Fibroblast of skin of right quadriceps (primary cell): ENCODE data around the gene MBTD1.
"Not testable (repeated sequence)": the region's sequence is repeated elsewhere in the genome, so short reads cannot be mapped to it uniquely, and the experiment has no call there.

ENCODE experiments used
- DNase-seq: peaks from one replicate; pipeline ENCODE4 v3.0.0-alpha.2; 2013

MBTD1 gene

DNA sequence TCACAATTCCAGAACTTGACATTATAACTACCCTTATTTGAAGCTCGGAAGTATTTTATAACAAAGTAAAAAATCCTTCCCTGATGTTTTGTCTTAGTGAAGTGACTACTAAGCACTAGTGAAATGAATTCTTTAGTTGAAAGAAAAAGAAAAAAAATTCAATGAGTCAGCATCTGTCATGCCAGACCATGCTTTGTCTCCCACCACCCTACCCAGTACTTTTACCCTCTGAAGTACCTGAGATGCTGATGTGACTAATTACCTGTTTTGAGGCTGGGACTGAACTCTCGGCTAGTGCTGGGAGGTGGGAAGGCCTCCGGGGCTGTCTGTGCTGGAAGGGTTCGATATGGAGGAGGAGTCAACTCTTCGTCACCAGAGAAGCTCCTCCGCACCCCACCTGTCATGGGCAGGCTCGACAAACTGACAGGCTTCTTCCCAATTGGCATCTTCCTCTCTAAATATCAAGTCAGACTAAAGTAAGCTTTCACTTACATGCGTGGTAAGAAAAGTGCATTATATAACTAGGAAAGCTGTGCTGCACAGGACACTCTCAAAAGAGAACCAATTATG is 74.0 kb downstream of the MBTD1 start:
- DNase-seq = no peak

DNA sequence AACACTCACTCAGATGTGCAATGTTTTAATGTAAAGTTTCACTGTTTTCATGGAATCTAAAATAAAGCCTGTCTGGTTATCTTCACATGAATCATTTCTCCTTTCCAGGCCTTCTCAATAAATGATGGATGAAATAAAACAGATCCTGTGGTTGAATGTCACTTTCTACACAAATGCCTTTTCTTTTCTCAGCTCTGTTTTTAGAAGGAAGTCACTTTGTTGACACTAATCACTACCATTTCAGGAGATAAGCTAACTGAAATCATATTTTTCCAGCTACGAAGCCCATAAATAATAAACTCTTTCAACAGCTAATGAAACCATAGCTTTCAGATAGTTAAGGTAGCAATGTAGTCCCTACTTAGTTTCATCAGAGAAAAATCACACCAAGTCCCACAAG is 75.7 kb downstream of the MBTD1 start:
- DNase-seq = no peak

DNA sequence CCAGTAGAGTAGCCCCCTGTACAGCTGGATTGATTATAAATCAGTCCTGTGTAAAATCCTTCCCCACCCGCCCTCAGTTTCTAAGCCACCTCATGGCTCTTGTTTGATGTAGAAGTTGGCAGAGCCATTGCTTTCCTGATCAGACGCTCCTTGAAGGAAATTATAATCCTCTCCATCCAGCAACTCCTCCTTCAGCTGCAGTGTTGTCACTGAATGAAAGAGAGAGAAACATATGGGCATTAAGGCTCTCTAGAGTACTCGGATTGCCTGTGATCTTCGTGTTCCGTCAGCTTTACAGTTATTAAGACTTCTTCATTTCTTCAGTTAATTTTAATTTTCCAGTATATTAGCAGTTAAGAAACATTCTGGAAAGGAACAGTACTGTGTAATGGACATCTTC is 79.4 kb downstream of the MBTD1 start:
- no peak for DNase-seq

DNA sequence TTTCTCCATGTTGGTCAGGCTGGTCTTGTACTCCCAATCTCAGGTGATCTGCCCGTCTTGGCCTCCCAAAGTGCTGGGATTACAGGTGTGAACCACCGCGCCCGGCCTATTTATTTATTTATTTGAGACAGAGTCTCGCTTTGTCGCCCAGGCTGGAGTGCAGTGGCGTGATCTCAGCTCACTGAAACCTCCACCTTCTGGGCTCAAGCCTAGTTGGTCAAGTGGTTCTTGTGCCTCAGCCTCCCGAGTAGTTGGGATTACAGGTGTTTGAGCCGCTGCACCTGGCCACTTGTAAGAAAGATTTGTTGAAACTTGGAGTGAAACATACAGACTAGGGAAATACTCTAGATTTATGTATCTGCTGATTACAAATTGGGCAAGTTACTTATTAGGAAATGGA is 87.8 kb downstream of the MBTD1 start:
- DNase-seq = not testable (repeated sequence)

DNA sequence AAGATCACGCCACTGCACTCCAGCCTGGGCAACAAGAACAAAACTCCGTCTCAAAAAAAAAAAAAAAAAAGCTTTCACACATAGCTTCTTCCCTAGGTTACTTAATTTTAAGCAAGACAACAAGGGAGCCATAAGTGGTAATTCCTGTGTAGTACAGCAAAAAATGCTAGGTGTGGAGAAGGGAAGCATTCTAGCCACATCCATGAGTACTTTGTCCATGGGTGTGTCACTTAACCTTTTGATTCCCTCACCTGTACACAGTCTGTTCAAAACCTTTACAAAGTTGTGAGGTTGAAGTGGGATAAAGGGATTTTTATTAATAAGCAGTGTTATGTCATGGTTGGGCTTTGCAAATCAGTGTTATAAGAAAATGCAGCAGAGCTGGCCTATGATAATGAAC is 89.1 kb downstream of the MBTD1 start:
- DNase-seq = no peak

DNA sequence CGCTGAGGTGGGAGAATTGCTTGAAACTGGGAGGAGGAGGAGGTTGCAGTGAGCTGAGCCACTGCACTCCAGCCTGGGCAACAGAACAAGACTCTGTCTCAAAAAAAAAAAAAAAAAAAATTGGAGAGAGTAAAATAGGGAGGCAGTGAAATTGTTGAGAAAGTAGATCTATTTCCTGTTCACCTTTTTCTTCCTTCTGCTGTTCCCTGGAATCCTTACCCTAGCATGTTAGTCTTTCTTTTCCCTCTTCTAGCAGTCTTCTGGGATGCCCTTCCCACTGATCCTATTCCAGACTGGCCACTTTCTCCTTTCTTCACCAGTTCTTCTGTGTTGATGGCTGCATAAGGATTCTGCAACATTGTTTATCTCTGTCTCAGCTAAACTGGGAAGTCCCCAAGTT is 90.5 kb downstream of the MBTD1 start:
- DNase-seq = no peak

DNA sequence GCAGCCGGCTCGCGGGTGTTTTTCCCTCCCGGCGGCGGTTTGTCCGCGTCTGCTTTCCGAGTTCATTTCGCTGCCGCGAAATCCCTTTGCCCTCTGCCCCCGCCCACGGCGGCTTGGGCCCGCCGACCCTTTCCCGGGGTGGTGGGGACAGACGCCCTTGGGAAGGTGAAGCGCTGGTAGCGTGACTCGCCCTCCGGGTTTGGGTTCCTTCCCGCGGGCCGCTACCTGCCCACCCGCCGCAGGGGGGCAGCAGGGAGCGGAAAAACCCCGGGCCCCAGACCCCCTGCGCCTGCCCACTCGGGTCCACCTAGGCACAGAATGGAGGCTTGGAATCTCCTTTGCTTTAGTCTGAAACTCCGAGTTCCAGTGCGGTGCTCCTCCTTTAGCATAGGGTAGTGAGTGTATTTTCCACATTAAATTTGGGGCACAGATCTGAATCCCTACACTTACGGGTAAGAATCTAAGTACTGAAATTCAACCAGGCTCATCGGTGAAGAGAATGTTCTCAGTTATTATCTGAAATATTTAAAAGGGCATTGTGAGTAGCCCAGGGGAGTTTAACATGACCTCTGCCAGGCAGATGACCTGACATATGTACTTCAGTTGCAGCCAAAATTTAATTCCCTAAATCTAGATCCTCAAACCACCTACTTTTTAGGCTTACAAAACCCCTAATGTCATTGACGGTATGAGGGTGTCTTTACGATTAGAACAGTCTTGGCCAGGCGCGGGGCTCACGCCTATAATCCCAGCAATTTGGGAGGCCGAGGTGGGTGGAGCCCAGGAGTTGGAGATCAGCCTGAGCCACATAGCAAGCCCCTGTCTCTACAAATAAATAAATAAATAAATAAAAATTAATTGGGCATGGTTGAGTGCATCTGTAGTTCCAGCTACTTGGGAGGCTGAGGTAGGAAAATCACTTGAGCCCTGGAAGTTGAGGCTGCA is 92.6 kb downstream of the MBTD1 start:
- DNase-seq = peak; percentile 43

DNA sequence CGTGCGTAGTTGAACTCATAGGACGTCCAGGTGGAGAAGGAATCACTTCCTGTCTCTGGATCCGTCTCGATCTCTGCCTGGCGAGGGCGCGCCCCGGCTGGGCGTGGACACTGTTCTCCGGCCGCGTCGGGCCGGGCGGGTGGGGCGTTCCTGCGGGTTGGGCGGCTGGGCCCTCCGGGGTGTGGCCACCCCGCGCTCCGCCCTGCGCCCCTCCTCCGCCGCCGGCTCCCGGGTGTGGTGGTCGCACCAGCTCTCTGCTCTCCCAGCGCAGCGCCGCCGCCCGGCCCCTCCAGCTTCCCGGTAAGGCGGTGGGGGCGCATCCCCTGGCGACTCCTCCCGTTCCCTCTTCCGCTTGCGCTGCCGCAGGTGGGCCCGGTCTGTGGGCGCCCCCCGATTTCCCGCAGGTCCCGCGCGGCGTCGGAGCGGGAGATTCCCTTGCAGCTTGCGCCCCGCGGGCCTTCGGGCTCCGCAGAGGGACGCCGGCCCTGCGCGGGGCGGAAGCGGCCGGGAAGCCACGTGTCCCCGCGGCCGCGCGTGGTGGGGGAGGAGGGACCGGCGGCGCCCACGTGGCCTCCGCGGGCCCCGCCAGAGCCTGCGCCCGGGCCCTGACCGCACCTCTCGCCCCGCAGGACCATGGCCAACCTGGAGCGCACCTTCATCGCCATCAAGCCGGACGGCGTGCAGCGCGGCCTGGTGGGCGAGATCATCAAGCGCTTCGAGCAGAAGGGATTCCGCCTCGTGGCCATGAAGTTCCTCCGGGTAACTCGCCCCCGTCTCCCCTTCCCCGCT is 93.5 kb downstream of the MBTD1 start, which contains the start of gene NME2:
Gene NME2, plus strand, starts transcription at position 214 of the 789 bp plus-strand sequence. Its CDS starts 420 bp downstream, at position 634.
- peak; percentile 84 for DNase-seq

DNA sequence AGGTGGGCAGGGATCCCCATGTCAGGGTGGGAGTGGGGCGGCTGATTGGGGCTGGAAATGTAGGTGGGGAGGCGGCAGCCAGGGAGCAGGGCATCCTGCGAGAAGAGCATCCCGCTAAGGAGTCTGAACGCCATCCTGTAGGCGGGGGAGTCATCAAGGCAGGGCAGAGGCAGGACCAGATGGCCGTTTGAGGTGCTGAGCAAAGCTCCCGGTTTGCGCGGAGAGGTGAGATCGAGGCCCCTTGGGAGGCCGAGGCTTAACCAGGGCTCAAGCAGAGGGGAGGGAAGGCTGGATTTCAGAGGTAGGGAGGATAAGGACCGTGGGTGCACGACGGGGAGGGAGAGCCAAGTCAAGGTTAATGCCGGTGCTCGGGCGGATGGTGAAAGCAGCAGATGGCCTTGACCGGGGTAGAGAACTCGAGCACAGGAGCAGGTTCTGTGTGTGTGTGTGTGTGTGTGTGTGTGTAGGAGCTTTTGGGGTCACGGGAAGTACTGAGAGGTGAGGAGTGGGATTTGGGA is 94.1 kb downstream of the MBTD1 start:
- no peak for DNase-seq

DNA sequence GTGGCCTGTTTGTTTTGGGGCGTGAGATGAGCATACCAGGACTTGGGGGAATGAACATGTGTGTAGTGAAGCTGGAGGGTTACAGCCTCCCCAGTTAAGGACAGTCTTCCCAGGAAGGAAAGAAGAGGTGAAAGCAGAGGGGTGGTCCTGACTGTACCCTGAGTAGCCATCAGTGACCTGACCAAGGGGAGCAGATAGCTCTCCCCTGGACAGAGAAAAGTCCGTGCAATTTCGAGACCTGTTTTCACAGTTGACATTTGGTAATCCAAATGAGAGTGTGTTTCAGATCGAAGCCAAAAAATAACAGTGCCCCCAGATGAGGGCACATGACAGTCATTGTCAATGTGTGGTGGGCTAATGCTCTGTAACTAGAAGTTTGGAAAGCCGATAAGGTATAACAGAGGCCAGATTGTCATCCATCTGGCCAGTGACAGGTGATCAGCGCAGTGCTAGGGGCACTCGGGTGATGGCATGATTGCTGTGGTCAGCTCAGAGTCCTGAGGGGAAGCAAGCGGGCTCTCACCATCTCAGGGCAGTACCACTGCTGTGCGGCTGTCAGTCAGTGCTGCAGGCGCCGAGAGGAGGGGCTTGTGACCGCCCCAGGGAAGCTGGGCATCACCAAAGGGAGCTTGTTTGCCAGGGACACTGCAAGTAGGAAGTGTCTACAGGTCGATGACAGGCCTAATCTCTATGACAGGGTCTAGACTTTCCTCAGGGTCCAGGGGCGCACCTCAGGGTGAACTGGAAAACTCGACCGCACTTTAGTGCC is 94.8 kb downstream of the MBTD1 start:
- DNase-seq = no peak

DNA sequence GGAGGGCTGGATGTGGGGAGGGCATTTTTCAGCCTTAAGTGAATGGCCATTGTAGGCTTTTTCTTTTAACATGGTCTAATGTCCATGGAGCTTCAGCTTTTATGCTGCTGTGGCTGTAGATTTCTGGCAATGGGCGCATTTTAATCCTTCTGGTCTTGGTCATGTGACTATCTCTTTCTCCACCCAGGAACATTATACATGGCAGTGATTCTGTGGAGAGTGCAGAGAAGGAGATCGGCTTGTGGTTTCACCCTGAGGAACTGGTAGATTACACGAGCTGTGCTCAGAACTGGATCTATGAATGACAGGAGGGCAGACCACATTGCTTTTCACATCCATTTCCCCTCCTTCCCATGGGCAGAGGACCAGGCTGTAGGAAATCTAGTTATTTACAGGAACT is 98.3 kb downstream of the MBTD1 start:
- no peak for DNase-seq

DNA sequence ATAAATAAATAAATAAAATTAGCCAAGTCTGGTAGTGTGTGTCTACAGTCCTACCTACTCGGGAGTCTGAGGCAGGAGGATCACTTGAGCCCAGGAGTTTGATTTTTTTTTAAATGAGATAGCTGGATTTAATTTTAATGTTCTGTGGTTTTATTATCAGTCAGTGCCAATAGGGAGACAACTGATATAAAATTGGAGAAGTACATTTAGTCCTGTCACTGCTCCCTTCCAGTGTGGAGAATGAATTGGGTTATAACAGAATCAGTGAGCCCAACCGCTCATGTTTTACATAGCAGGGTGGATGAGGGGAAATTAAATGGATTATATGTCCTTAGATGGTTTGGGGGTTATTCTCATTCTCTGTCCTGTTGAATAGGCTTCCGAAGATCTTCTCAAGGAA is 100.2 kb downstream of the MBTD1 start:
- DNase-seq = no peak

DNA sequence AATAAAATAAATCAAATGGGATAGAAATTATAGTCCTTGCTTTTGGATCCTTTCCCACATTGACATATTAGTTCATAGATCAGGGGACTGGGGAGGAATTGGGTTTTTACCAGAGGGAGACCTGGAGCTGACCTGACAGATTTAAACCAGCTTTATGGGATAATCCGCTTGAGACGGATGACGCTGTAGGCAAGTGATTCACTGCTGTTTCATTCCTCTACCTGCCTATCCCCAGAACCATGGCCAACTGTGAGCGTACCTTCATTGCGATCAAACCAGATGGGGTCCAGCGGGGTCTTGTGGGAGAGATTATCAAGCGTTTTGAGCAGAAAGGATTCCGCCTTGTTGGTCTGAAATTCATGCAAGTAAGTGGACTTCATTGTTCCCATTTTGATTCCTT is 104.4 kb downstream of the MBTD1 start:
- DNase-seq = no peak

DNA sequence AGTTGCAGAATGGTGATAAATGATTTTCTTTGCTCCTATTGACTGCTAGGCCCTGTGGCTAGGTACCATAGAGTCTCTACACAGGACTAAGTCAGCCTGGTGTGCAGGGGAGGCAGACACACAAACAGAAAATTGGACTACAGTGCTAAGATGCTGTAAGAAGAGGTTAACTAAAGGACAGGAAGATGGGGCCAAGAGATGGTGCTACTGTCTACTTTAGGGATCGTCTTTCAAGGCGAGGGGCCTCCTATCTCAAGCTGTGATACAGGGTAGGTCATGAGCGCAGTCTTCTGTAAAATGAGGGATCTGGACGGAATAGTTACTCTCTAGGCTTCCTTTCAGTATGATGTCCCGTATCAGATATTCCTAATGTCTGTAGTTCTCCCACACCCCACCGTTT is 105.7 kb downstream of the MBTD1 start:
- DNase-seq = peak; percentile 15

DNA sequence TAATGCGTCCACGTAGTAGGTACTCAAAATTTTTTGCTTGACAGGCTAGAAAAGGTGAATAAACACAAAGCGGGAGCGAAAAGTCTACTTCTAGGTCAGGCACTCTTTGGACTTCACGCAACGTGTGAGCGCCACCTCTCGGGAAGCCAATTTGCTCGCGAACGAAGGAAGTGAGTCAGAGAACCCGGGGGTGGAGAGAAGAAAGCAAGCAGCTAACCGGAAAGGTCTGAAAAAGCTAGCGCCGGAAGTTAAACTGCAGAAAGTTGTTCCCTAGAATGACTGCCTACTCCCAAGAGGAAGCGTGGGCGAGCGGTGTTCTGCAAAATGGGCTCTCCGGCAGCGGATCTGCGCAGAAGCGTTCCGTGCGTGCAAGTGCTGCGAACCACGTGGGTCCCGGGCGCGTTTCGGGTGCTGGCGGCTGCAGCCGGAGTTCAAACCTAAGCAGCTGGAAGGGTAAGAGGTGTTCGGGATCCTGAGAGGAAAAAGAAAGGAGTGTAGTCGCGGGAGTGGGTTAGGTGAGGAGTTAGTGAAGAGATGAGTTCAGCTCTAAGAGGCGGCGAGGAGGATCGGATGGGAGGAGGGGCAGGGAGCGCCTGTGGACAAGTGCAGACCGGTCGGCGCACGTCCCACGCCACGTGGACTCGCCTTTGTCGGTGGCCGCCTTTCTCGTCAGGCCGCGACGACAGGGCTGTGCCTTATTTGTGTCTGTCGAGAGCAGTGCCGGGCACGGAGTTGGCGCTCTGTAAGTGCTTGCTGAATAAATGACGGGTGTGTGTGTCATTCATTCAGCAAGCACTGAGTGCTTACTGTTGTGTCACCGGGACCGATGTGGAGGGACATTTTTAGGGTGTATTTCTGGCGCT is 106.4 kb downstream of the MBTD1 start, which contains the start of gene NME1:
Gene NME1, plus strand, starts transcription at position 350 of the 863 bp plus-strand sequence. CDS start 2,096 bp downstream, outside the sequence.
- peak; percentile 99 for DNase-seq

DNA sequence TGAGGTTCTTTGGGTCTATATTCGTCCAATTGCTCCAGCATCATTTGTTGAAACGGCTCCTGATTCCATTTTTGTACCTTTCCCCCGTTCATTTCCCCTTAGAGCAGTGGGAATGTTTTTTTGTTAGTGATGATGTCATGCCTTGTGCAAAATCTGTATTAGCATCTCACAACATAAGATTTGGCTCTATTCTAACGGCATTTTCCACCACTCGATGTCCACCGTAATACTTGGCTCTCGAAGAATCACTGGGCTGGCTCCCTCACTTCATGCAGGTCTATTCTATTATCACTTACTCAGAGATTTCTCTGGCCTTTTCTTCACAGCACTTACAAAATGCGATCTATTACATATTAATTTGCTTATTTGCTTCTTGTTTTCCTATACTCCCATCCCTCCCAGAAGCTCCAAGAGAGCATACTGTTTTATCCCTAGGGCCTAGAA is 107.1 kb downstream of the MBTD1 start:
- DNase-seq = no peak

DNA sequence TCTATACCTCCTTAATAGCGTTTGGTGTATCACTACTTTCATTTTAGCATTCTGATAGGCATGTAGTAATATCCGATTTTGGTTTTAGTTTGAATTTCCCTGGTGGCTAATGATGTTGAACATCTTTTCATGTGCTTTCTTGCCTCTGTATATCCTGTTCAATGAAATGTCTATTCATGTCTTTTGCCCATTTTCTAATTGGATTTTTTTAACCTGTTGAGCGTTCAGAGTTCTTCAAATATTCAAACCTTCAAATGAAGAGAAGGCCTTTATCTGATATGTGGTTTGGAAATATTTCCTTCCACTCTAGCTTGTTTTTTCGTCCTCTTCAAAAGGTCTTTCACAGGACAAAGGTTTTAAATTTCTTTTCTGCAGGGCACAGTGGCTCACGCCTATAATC is 108.9 kb downstream of the MBTD1 start:
- no peak for DNase-seq

DNA sequence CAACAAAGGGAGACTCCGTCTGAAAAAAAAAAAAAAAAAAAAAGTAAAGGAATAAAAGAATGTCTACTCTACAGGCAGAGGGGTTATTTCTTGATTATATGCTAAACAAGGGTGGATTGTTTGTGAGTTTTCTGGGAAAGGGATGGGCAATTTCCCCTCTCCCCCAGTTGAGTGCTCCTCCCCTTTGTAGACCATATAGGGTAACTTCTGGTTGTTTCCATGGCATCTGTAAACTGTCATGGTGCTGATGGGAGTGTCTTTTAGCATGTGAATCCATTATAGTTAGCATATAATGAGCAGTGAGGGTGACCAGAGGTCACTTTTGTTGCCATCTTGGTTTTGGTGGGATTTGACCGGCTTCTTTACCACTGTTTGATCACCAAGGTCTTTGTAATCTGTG is 110.7 kb downstream of the MBTD1 start:
- DNase-seq = no peak

DNA sequence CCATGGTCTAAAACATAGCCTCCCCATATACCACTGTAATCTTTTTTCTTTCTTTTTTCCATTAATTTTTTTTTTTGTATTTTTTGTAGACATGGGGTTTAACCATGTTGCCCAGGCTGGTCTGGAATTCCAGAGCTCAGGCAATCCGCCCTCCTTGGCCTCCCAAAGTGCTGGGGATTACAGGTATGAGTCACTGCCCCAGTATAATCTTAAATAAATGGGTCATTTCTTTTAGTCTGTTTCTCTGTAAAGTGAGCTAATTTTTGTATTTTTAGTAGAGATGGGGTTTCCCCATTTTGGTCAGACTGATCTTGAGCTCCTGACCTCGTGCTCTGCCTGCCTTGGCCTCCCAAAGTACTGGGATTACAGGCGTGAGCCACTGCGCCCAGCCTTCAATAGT is 112.2 kb downstream of the MBTD1 start:
- no peak for DNase-seq

DNA sequence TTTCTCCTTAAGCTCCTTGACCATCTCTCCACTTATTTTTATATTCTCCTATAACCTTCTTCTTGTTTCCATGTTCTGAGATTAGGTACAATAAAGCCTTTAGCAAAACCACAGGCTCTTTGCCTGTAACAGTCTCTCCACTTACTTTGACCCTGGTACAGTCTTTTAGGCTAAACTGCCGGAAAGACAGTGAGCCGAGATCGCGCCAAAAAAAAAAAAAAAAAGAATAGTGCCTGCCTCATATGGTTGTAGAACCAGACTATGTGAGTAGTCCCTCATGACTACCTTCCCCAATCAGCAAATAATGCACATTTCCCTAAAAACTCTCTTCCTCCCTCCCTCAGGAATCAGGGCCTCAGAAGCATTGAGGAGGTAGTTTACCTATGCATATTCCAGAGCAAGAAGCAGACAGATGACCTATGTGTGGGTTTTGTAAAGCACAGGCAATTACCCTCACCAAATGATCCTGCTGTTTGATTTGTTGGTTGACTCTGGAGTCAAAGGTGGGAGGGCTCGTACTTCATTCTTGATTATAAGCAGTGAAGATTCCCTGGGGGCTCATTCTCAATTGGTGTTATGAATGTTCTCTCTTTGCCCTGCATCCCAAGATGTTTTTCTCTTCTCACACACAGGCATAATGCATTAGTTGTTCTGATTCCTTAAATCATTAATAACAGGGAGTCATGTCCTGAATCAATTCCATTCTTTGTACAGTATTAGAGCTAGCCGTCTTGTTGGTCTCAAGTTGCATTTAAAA is 115.4 kb downstream of the MBTD1 start:
- no peak for DNase-seq

DNA sequence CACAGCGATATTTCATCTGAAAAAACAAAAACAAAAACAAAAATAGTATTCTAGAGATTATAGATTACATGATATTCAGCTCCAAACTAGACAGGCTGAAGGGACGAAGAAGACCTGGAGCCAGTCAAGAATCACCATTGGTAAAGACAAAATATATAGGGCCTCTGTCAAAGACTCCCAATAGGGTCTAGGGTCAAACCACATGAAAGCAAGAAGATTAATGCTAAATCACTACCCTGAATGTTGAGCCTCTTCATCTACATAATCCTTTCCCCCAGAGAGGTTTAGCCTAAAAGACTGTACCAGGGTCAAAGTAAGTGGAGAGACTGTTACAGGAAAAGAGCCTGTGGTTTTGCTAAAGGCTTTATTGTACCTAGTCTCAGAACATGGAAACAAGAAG is 117.3 kb downstream of the MBTD1 start:
- no peak for DNase-seq
